Body of pancreas (tissue), 4 donors: Measurements from ENCODE around the gene TBC1D19. TPM values are rescaled to one million over a fixed set of nuclear protein-coding genes. Genes with fewer than 3 reads are reported as not detected.

Experiments used
- ATAC-seq: fragments of 150-250 bp; one replicate; pipeline ENCODE4 v1.9.1; 2016
- DNase-seq, 4 donors: peaks; one replicate each; pipeline ENCODE4 v3.0.0-alpha.2; 2019
- H3K27ac ChIP-seq, 4 donors: fragments of 200-600 bp; sonication (generic); 1 replicate in 3 of 4; 2 replicates in 1 of 4; pipeline versions ENCODE4 v1.5.1 to v1.6.1; 2016 to 2019; ENCODE audit warnings: mild to moderate bottlenecking in 1 of 4, mixed read lengths in 1 of 4, moderate library complexity in 1 of 4
- H3K27me3 ChIP-seq, 2 donors: fragments of 200-600 bp; sonication (generic); one replicate each; pipeline ENCODE4 v1.6.0; 2016; ENCODE audit warnings: mild to moderate bottlenecking in 1 of 2
- H3K36me3 ChIP-seq, 2 donors: fragments of 200-600 bp; sonication (generic); replicated peaks in 1 of 2; 2 replicates each; pipeline ENCODE4 v1.5.1; 2016; ENCODE audit warnings: low read depth in 2 of 2; ENCODE audit not compliant: insufficient read depth in 1 of 2
- H3K4me1 ChIP-seq: fragments of 200-600 bp; sonication (generic); one replicate; pipeline ENCODE4 v1.6.0; 2016
- H3K4me3 ChIP-seq, 2 donors: fragments of 200-600 bp; sonication (generic); 1 replicate in 1 of 2; 2 replicates in 1 of 2; pipeline ENCODE4 v1.5.1; 2016 to 2019
- H3K9me3 ChIP-seq, 3 donors: fragments of 200-600 bp; sonication (generic); 1 replicate in 2 of 3; 2 replicates in 1 of 3; pipeline ENCODE4 v1.5.1; 2016
- POLR2A ChIP-seq, 3 donors: fragments of 450-650 bp; IDR thresholded peaks; one replicate each; pipeline ENCODE4 v1.6.1; 2016; ENCODE audit warnings: antibody characterized with exemption in 3 of 3, mild to moderate bottlenecking in 2 of 3
- WGBS, 2 donors: methylation state at CpG; one replicate each; pipeline ENCODE4 v1.1.5; 2017; 5-methylcytosine and 5-hydroxymethylcytosine counted together
- intact Hi-C: fragments of 100-400 bp; cut with DNase I; formaldehyde crosslinking; loops from one replicate; pipeline ENCODE4 v1.15.1; 2023
- total RNA-seq, 2 donors: library from RNA; depleted of rRNA; stranded (reverse); fragments of >200 nt; gene quantifications; one replicate each; pipeline ENCODE4 v1.1.0, GENCODE V29; 2016
- TF ChIP-seq, protein P1 (sequence below), 7 experiments: fragments of 450-650 bp in 4 of 7; fragments of 200-600 bp in 3 of 7; sonication (generic) in 3 of 7; IDR thresholded peaks; one replicate each; pipeline ENCODE4 v1.5.1; 2016 to 2019; ENCODE audit warnings: antibody characterized with exemption in 7 of 7

Gene TBC1D19
- total RNA-seq, 2 donors from 2014 or later = 22.8 to 30.7 TPM

- H3K4me1 ChIP-seq = no peaks in the 10 kb centered on the region
- ATAC-seq = no peak
- H3K4me3 ChIP-seq = no peak overlapping the region
- H3K36me3 ChIP-seq = no peaks in the 10 kb centered on the region
- intact Hi-C loops = no loop called here
- DNase-seq = no peak
- H3K27ac ChIP-seq = no peak overlapping the region
- TF ChIP-seq, protein P1, sequence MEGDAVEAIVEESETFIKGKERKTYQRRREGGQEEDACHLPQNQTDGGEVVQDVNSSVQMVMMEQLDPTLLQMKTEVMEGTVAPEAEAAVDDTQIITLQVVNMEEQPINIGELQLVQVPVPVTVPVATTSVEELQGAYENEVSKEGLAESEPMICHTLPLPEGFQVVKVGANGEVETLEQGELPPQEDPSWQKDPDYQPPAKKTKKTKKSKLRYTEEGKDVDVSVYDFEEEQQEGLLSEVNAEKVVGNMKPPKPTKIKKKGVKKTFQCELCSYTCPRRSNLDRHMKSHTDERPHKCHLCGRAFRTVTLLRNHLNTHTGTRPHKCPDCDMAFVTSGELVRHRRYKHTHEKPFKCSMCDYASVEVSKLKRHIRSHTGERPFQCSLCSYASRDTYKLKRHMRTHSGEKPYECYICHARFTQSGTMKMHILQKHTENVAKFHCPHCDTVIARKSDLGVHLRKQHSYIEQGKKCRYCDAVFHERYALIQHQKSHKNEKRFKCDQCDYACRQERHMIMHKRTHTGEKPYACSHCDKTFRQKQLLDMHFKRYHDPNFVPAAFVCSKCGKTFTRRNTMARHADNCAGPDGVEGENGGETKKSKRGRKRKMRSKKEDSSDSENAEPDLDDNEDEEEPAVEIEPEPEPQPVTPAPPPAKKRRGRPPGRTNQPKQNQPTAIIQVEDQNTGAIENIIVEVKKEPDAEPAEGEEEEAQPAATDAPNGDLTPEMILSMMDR (IDR thresholded peaks at IDR 0.05) = no peak
- TF ChIP-seq POLR2A (IDR thresholded peaks at IDR 0.05) = no peak
- no peaks in the 10 kb centered on the region for H3K9me3 ChIP-seq
- H3K27me3 ChIP-seq = no peaks in the 10 kb centered on the region
Observed at GRCh38 chr4:26751004-26751403, 167.1 kb downstream of the TBC1D19 start.

GRCh38 chr4:26751838-26752237, 168.0 kb downstream of the TBC1D19 start:
- Histone ChIP-seq H3K36me3 (peaks cover 0 to 2% of the 10 kb centered on the region in 2 donors), H3K4me3 (no peak overlapping the region), H3K27me3 (no peaks in the 10 kb centered on the region), H3K9me3 (no peaks in the 10 kb centered on the region), H3K27ac (no peak overlapping the region), H3K4me1 (no peaks in the 10 kb centered on the region)
- TF ChIP-seq POLR2A (IDR thresholded peaks at IDR 0.05) = no peak
- TF ChIP-seq, protein P1 (IDR thresholded peaks at IDR 0.05) = no peak
- intact Hi-C loops = no loop called here
- DNase-seq (no peak), ATAC-seq (no peak)
- whole genome bisulfite sequencing, 2 donors = 80 to 88% methylated on average over 1 of the region's 1 CpG

GRCh38 chr4:26753187-26753586, 169.3 kb downstream of the TBC1D19 start:
- no peaks in the 10 kb centered on the region for H3K4me1 ChIP-seq
- no peaks in the 10 kb centered on the region for H3K9me3 ChIP-seq
- peaks cover 0 to 2% of the 10 kb centered on the region in 2 donors for H3K36me3 ChIP-seq
- no peaks in the 10 kb centered on the region for H3K27me3 ChIP-seq
- H3K4me3 ChIP-seq = no peak overlapping the region
- DNase-seq (no peak), ATAC-seq (no peak)
- H3K27ac ChIP-seq = no peak overlapping the region
- WGBS, 2 donors = 90 to 95% methylated on average over 2 of the region's 2 CpGs
- TF ChIP-seq, protein P1 (IDR thresholded peaks at IDR 0.05) = no peak
- no peak for TF ChIP-seq POLR2A (IDR thresholded peaks at IDR 0.05)
- intact Hi-C loops = no loop called here

GRCh38 chr4:26753617-26754016, 169.7 kb downstream of the TBC1D19 start:
- Histone ChIP-seq H3K27ac (no peak overlapping the region), H3K4me3 (no peak overlapping the region), H3K9me3 (no peaks in the 10 kb centered on the region), H3K4me1 (no peaks in the 10 kb centered on the region), H3K27me3 (no peaks in the 10 kb centered on the region), H3K36me3 (peaks cover 0 to 2% of the 10 kb centered on the region in 2 donors)
- DNase-seq (no peak), ATAC-seq (no peak)
- TF ChIP-seq, protein P1 (IDR thresholded peaks at IDR 0.05) = no peak
- no peak for TF ChIP-seq POLR2A (IDR thresholded peaks at IDR 0.05)
- intact Hi-C loops = no loop called here
- WGBS, 2 donors = 88 to 90% methylated on average over 10 of the region's 10 CpGs

DNA sequence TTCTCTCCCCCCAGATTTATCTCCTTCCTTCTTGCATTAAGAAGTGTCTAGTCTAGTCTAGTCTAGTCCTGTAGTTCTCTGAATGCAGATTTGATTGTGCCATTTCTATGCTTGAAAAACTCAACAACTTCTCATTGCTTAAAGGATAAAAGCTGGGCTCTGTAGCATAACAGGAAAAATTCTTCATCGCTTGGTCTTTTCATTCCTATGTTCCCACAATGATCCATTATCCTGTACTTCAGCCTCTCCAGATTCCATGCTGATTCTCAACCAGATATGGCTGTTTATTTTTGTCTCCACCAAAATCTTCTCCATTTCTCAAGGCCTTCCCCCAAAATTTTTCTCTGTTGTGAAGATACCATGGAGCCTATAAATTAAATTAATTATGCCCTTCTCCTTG, 173.9 kb downstream of the TBC1D19 start:
- Histone ChIP-seq H3K9me3 (no peaks in the 10 kb centered on the region), H3K4me1 (no peaks in the 10 kb centered on the region), H3K36me3 (peaks cover 0 to 2% of the 10 kb centered on the region in 2 donors), H3K27ac (no peak overlapping the region), H3K27me3 (no peaks in the 10 kb centered on the region), H3K4me3 (no peak overlapping the region)
- no peak for ATAC-seq
- WGBS, 2 donors = 96 to 100% methylated on average over 1 of the region's 1 CpG
- DNase-seq = no peak
- TF ChIP-seq POLR2A (IDR thresholded peaks at IDR 0.05) = no peak
- TF ChIP-seq, protein P1 (IDR thresholded peaks at IDR 0.05) = no peak
- intact Hi-C loops = no loop called here
